HG03342 (cell line): ENCODE data around the gene FZD4.
"Not testable (repeated sequence)": the region's sequence is repeated elsewhere in the genome, so short reads cannot be mapped to it uniquely, and the experiment has no call there.

ENCODE experiments used
- ATAC-seq: cut with Tn5 transposase; IDR thresholded peaks from one replicate; pipeline ENCODE4 v1.9.1; 2021; ENCODE audit warnings: mild to moderate bottlenecking, moderate library complexity; ENCODE audit not compliant: unreplicated experiment

The FZD4 gene

DNA sequence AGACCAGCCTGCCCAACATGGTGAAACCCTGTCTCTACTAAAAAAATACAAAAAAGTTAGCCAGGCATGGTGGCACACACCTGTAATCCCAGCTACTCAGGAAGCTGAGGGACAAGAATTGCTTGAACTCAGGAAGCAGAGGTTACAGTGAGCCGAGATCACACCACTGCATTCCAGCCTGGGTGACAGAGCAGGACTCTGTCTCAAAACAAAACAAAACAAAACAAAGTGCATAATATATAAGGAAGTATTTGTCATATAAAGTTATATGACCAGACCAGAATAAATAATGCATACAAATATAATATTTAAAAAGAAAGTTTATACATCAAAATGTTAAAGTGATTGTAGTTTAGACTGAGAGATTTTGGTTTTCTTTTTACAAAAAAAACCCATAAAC is 39.3 kb downstream of the FZD4 start:
- not testable (repeated sequence) for ATAC-seq

DNA sequence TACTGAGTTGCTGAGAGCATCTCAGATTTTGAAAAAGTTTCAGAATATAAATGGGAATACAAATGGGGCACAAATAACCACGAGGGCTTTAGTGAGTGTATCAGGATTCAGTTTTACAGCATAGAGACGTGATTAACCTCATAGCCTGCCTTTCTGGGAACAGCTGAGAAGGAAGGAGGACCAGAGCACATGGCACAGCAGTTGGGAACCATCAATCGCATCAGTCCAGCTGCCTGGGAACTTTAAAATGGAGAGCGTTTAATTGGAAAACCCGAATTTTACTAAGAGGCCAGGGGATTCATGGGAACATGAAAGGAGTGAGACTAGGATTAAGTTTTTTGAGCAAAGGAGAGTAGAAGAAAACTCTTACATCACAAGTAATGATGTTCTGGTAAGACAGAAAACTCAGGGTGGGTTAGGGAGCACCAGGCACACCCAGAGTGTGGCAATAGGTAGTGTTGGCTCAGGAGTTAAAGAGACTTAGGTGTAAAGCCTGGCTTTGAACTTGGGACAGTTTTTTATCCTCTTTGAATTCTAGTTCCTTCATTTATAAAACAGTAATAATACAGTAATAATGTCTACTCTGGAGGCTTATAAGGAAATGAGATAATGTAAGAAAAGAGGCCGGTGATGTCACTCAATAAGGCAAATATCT is 40.2 kb downstream of the FZD4 start:
- ATAC-seq, result no peak

DNA sequence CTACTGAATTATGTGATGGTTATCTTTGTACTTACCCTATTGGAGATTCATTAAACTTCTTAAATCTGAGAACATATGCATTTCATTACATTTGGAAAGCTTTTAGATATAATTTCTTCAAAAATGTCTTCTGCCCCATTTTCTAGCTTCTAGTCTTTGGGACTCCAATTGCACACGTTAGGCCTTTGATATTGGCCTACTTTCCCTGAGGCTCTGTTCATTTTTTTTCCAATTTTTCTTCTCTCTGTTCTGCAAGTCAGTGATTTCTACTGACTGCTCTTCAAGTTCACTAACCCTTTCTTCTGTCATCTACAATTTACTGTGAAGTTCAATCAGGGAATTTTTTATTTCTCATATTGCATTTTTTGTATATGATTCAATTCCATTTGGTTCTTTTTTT is 43.0 kb downstream of the FZD4 start:
- ATAC-seq, result no peak

DNA sequence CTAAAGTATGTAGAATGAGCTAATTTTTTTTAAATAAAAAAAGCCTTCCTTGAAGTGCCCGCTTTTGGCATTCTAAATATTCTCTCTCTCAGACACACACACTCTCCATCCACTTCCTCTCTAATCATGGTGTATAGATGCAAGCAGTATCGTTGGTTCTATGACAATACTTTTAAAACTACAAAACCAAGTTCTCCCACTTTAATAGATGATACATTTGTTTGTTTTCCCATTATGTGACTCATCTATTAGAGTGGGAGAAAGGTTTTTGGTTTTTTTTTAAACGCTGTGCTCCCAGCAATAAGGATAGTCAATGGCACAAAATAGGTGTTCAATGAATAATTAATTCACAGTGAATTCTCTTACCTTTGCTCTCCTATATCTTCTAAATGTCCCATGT is 44.6 kb downstream of the FZD4 start:
- no peak for ATAC-seq

DNA sequence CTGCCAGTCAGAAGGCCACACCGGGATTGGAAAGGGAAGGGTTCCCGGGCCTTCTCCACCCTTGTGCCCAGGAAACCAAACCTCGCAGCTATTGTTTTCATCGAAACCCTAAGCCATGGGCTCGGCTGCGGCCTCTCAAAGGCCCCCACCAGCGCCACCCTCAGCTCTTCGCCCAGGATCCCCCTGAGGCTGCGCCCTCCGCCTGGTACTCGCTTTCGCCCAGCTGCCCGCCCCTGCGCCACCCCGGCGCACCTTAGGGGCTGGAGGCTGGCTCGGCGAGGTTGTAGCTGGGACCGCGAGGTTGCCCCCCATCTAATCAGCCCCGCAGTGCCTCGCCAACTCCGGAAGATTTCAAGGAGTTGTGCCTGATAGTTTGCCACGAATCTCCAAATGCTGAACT is 49.0 kb downstream of the FZD4 start:
- no peak for ATAC-seq

DNA sequence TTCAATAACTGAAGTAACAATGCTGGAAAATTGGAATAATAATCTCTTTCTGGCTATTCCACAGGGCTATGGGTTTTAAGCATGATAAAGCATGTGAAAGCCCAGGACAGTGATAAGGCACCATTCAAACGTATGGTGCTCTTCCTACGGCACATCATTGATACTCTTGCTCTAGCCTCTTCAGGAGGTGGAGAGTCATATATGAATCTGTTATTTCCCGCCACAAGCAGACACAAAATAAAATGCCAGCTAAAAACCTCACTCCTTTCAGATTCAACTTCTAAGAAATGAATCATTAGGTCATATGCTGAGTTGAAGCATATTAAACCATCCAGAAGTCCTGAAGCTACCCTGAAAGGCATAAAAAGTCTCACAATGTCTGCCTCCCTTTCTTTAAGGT is 49.9 kb downstream of the FZD4 start:
- ATAC-seq, result no peak

DNA sequence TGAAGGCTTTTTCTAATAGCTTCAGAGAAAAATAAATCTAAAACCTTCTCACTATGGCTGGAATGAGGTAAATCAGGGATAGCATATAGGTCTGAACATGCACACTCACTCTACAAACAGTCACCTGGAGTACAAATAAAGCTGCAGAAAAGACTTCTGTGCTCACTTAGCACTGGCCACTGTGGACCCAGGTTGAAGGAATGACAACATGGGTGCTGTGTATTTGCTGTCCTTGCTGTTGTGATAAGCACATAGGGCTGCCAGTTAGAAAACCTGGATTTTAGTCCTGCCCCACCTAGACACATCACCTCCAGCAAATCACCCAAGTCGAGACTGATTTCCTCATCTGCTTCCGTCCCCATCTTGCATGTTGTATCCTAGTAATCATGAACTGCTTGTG is 51.2 kb downstream of the FZD4 start:
- no peak for ATAC-seq

DNA sequence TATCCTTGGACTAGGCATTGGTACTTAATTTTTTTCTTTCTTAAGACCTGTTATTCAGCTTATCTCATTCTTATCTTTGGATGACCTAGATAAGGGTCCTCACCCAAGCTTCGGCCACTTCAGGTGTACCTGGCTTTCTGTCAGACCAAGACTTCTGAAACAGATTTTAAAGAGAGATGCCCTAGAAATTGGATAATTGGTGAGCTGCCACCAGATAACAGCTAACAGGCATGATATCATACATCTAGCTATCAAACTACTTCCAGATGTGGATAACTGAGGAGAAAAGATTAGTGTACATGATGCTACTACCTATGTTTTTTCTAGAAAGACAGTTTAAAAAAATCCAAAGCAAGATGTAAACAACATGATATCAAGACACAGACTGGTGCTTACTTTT is 52.9 kb downstream of the FZD4 start:
- no peak for ATAC-seq

DNA sequence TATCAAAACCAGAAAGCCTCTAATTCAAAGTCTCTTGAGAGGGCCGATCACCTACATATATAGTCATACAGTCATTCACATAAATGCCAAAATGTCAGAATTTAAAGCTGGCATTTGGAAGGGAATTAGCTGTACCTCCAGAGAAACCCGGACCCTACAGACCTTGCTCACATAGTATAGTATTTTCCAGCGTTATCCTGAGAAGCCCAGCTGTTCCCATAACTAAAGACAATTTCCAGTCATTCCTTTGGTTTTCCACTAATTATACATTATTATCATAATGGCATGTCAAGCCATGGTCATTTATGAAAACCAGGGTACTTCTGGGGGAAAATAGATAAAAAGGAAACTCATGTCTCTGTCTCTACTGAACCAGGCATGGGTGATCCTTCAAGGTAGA is 53.6 kb downstream of the FZD4 start:
- ATAC-seq, result no peak

DNA sequence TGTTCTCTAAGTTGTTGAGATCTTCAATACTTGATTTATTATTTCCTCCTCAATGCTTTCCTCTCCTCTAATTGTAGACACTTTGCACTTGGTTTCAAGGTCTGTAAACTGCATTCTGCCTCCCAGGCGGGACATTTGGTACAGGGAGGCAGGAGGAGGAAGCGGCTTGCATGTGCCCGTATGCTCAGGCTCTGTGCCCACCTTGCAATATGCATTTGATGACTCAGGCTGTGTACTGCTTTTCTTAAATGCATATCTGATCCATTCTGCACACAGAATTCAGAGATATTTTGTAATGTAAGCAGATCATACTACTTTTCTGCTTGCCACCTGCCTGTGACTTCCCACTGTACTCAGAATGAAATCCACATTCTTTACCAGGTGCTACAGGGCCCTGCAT is 55.0 kb downstream of the FZD4 start:
- no peak for ATAC-seq

DNA sequence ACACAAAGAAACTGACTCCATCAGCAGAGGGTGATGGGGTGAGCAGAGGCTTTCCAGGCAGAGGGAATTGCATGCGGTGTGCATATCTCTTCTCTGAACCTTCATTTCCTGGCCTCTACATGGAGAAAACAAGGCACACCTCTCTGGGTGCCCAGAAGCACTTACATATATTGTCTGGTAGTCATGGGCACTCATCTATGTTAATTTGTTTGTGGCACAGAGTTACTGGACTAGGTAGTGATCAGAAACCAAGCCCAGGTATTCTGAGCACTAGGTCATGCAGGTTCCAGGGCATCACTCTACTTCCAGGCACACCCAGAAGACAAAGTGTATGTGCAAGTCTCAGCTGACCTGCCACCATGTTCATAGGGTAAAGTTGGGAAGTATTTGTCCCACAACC is 56.5 kb downstream of the FZD4 start:
- no peak for ATAC-seq

DNA sequence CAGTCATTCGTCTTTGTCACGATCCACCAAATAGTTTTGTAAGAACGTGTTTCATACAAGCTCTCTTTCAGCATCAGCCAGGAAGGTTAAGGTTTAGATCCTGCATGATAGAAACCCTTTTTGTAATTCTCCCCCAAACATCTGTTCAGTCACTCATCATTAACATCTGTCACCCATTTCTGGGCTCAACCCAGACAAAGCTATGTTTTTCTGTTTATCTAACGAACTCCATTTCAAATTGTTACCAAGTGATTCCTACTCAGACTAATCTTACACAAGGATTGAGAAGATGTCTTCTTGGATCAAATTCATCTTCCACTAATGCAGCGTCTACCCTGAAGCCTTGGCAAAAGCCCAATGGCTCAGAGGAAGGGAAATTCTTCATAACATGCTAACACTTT is 58.8 kb downstream of the FZD4 start:
- ATAC-seq, result no peak
